GM13977 (cell line): ENCODE results near the gene ZNF566.

Experiments
- DNase-seq: peaks from one replicate; pipeline ENCODE4 v3.0.0; 2012; ENCODE audit warnings: low spot score
- in situ Hi-C: fragments of 300-500 bp; cut with MboI; formaldehyde crosslinking; loops from one replicate; pipeline ENCODE4 v1.12.0; 2022; ENCODE audit warnings: low sequenced_read_pairs, low pct_unique_long_range_greater_than_20kb, mixed read lengths, inconsistent platforms; ENCODE audit not compliant: unreplicated experiment
- TF ChIP-seq, protein P1 (sequence below): IDR thresholded peaks from 2 replicates; pipeline ENCODE4 v1.5.1; 2012; ENCODE audit warnings: mild to moderate bottlenecking, control low read depth; ENCODE audit not compliant: insufficient read depth; ENCODE audit errors: extremely low read depth, missing control alignments

The ZNF566 gene

DNA sequence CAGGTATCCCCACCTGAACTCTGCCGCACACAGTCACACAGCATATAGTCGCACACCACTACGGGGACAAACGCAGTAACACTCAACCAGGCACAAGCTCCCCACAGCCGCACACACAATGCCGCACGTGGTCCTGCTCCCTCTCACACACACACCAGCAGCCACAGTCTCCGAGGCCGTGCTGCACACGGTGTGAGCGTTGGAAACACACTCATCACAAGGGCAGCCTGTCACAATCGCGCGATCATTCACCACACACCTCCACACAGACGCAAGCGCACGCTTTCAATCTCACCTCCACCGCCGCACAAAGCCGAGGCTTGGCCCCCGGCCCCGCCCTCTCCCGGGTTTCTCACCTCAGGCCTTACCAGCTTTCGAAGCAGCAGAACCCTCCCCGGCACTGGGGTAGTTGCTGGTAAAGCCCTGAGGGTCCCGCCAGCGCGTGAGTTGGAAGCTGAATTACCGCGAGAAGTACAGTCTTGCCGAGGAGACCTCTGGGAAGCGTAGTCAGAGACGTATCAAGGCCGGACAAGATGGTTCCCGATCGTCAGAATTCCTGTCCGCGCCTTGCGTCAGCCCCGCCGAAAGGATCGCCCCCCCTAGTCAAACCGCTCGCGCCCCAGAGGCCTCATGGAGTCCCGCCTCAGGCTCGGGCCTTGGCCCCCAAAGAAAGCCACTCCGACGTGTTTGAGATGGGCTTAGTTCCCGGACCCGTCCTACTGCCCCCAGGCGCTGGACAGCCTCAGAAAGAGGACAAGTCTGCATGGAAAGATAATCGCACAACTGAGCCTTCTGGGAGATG is at the start of gene ZNF566:
Gene ZNF566 (minus strand): TSS at position 444 of the 802 bp plus-strand sequence. CDS start 13,004 bp downstream, outside the sequence.
- in situ Hi-C loops, result no loop called here
- peak; percentile 96 for DNase-seq
- TF ChIP-seq, protein P1, sequence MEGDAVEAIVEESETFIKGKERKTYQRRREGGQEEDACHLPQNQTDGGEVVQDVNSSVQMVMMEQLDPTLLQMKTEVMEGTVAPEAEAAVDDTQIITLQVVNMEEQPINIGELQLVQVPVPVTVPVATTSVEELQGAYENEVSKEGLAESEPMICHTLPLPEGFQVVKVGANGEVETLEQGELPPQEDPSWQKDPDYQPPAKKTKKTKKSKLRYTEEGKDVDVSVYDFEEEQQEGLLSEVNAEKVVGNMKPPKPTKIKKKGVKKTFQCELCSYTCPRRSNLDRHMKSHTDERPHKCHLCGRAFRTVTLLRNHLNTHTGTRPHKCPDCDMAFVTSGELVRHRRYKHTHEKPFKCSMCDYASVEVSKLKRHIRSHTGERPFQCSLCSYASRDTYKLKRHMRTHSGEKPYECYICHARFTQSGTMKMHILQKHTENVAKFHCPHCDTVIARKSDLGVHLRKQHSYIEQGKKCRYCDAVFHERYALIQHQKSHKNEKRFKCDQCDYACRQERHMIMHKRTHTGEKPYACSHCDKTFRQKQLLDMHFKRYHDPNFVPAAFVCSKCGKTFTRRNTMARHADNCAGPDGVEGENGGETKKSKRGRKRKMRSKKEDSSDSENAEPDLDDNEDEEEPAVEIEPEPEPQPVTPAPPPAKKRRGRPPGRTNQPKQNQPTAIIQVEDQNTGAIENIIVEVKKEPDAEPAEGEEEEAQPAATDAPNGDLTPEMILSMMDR, result no peak

DNA sequence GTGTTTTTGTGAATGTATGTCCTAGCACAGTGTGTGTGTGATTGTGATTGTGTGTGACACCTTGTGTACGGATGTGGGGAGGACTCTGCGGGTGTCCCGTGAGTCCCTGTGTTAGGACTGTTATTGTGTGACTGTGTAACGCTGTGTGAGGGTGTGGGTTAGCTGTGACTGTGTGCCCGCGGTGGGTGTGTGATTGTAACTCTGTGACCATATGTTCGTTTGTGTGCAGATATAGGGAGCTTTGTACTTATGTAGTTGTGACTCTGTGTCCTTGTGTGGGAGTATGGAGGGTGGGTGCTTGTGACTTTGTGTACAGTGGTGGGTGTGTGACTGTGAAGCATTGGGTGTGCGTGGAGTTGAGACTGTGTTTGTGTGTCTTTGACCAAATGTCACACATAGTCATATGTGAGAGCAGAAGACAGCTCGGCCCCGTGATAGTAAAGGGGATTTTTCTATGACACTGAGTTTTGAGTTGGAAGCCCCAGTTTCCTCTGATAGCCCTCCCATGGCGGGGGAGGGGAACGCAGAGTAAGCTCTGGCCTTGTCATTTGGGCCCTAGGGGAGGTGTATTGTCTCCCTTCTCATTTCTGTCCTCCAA is 39.7 kb upstream of the ZNF566 start:
- peak; percentile 55 for DNase-seq
- in situ Hi-C loops, result no loop called here
- TF ChIP-seq, protein P1, result no peak

DNA sequence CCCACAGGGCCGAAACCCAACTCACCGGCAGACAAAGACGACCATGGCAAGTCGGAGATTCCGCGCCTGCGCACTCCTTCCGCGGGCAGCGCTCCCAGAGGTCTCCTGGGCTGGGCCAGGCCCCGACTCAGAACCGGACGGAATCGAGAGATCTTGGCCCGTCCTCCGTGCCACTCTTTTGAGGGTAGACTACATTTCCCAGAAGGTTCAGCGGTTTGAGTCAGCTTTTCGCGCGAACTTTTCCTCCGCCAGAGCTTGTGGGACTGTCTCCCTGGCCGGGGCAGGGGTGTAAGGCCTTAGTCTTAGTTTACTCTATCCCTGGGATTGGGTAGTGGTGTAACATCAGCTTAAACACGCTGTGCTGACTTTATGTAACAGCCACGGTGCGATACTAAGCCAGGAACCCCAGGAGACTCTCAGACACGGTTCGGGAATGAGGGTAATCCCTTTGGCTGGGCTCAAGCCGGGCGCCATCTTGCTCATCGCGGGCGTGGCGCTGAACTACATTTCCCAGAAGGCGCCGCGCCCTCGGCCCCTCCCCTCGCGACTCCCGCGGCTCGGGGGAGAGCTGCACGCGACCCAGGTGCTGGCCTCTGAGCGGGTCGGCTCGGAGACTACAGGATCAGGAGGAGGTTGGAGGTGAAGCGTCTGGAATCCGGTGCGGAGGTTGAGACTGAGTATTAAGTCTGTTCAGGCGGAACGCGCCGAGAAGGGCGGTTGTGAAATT is 39.0 kb upstream of the ZNF566 start, which contains the start of gene ZNF260:
Gene ZNF260 (minus strand): TSS at position 78 of the 727 bp plus-strand sequence. CDS start 13,033 bp downstream, outside the sequence.
- peak; percentile 90 for DNase-seq
- TF ChIP-seq, protein P1, result no peak
- in situ Hi-C loops, result no loop called here

DNA sequence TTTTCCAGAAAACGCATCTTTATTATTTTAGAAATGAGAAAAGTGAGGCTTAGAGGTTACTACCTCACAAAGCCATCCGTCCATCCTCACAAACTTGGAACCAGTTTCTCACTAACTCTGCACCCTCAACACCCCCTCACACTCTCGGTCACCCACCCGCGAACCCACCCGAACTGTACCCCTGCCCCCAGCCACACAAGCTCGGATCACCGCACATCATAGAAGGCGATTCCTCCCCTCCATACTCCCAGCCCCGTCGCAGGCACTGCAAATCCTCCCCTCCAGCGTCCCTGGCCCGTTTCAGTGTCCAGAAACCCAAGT is 38.5 kb upstream of the ZNF566 start:
- TF ChIP-seq, protein P1, result no peak
- no peak for DNase-seq
- in situ Hi-C loops, result no loop called here

DNA sequence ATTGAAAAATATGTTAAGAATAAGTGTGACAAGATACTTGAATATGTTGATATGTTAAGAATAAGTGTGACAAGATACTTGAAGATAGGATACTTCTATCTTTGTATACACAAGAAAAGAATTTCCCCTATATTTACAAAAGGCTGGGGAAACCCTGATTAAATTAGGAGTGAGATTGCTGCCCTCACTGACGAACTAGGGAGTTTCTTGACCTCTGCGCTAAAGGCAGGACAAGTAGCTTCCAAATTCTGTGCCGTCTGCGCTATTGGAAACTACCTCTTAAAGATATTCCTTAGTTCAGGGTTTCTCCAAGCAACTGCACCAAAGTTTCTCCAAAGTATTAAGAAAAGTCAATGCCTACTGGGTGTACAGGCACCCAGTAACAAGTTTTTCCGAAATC is 38.0 kb upstream of the ZNF566 start:
- DNase-seq, result peak; percentile 31
- in situ Hi-C loops, result no loop called here
- TF ChIP-seq, protein P1, result no peak

DNA sequence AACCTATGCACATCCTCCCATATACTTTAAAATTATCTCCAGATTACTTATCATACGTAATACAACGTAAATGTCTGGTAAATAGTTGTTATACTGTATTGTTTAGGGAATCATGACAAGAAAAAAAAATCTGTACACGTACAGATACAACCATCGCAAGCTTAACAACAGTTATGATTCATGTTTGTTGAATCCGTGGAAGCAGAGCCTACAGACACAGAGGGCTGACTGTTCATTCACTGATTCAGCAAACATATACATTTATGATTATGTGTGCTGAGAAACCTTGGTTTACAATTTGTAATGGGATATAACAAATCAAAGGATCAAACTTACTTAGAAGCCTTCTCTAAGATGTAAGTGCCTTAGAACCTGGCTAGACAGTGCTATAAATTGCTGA is 37.2 kb upstream of the ZNF566 start:
- TF ChIP-seq, protein P1, result no peak
- in situ Hi-C loops, result no loop called here
- no peak for DNase-seq
